Psoas muscle (tissue), 8 donors: ENCODE results near the gene AKT1. TPM values are rescaled to one million over a fixed set of nuclear protein-coding genes. Genes with fewer than 3 reads are reported as not detected.
"Not testable (repeated sequence)": the region's sequence is repeated elsewhere in the genome, so short reads cannot be mapped to it uniquely, and the experiment has no call there.

Source experiments
- ATAC-seq, 4 donors: fragments of 200-7000 bp; cut with Tn5 transposase; one replicate each; pipeline ENCODE4 v1.9.1; 2020; ENCODE audit warnings: moderate library complexity in 3 of 4, mild to moderate bottlenecking in 2 of 4
- DNase-seq, 2 donors: peaks; one replicate each; pipeline ENCODE4 v3.0.0-alpha.2; 2020
- H3K27ac ChIP-seq: fragments of 200-600 bp; one replicate; pipeline ENCODE4 v1.8.0; 2022
- H3K27me3 ChIP-seq, 3 donors: fragments of 200-600 bp in 1 of 3; one replicate each; pipeline versions ENCODE4 v1.6.1 to v1.8.0; 2013 to 2022; ENCODE audit warnings: low read length in 2 of 3, mild to moderate bottlenecking in 2 of 3, moderate library complexity in 1 of 3; ENCODE audit not compliant: insufficient read depth in 3 of 3
- H3K36me3 ChIP-seq, 2 donors: fragments of 200-600 bp in 1 of 2; one replicate each; pipeline versions ENCODE4 v1.6.1 to v1.8.0; 2013 to 2022; ENCODE audit warnings: low read depth in 1 of 2, mild to moderate bottlenecking in 1 of 2, moderate library complexity in 1 of 2; ENCODE audit not compliant: insufficient read depth in 1 of 2
- H3K4me1 ChIP-seq: fragments of 200-600 bp; one replicate; pipeline ENCODE4 v1.8.0; 2022
- H3K4me3 ChIP-seq: fragments of 200-600 bp; one replicate; pipeline ENCODE4 v1.8.0; 2022; ENCODE audit warnings: mild to moderate bottlenecking
- H3K9me3 ChIP-seq: fragments of 200-600 bp; one replicate; pipeline ENCODE4 v1.8.0; 2022
- WGBS, 3 donors: extraction: QIAGEN DNeasy Blood & Tissue Kit; methylation state at CpG; one replicate each; pipeline versions ENCODE4 v1.1.6 to v1.1.7; 2013; 5-methylcytosine and 5-hydroxymethylcytosine counted together
- intact Hi-C, 2 donors: fragments of 100-400 bp; cut with DNase I; formaldehyde crosslinking; loops; one replicate each; pipeline versions ENCODE4 v1.11.0 to v1.14.2; 2022
- polyA plus RNA-seq, 3 donors: library from polyadenylated mRNA; stranded (reverse); fragments of 200-250 nt; gene quantifications; one replicate each; pipeline ENCODE4 v1.2.3, GENCODE V29; 2013
- total RNA-seq, 4 donors: library from RNA; stranded (reverse); fragmentation: NEBNext Ultra II Directional in 2 of 4; extraction: Animal tissue kit (Norgen Biotek cat#: 25700) in 2 of 4; gene quantifications; one replicate each; pipeline versions ENCODE4 v1.2.1 to v1.2.4, GENCODE V29; 2021 to 2023
- TF ChIP-seq, protein P1 (sequence below): fragments of 200-600 bp; IDR thresholded peaks from one replicate; pipeline ENCODE4 v1.8.0; 2022; ENCODE audit warnings: antibody characterized with exemption
- donor health status: healthy with polysubstance abuse.
- donor health status: DM: no; HTN: no; CAD: no; lungs with moderate emphysema.
- donor health status: Bipolar disorder and iron deficiency.
- donor health status: healthy.
- donor health status: DM: yes; HTN: yes; CAD: no.
- donor health status: DM: no; HTN: no; CAD: no.
- donor health status: DM: no; HTN: no; CAD: no.
- donor health status: DM: yes; HTN: yes; CAD: no.

Gene AKT1
- total and polyA plus RNA-seq, 7 donors: 51.9 to 102 (median 62.0) TPM

DNA sequence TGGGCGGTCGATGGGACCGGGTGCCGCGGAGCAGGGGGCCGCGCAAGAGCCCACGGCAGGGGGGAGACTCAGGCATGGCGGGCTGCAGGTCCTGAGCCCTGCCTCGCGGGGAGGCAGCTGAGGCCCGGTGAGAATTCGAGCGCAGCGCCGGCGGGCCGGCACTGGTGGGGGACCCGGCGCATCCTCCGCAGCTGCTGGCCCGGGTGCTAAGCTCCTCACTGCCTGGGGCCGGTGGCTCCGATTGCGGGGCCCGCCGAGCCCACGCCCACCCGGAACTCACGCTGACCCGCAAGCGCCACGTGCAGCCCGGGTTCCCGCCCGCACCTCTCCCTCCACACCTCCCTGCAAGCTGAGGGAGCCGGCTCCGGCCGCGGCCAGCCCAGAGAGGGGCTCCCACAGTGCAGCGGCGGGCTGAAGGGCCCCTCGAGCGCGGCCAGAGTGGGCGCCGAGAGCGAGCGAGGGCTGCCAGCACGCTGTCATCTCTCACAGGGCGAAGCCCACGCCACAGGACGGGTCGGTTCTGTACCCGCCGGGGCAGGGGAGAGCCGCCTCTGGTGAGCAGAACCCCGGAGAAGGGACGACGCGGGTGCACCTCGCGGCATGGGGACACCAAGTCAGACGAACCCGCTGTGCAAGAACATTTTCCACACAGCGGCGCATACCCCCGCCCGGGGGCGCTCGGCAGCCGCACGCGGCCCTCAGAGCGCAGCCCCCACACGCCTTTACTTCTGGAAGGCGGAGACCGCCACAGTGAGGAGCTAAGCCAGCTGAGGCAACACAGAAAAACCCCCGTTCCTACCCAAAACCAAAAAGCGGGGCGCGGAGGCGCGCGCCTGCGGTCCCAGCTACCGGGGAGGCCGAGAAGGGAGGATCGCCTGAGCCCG lies 43.8 kb downstream of the AKT1 start:
- intact Hi-C loops: no loop called here
- Histone ChIP-seq H3K4me1 (peaks cover 58% of the 10 kb centered on the region), H3K27me3 (no peaks in the 10 kb centered on the region), H3K4me3 (peak overlapping the region; percentile 96), H3K36me3 (peaks cover 0 to 15% of the 10 kb centered on the region in 2 donors), H3K9me3 (no peaks in the 10 kb centered on the region), H3K27ac (peak overlapping the region; percentile 95)
- TF ChIP-seq, protein P1, sequence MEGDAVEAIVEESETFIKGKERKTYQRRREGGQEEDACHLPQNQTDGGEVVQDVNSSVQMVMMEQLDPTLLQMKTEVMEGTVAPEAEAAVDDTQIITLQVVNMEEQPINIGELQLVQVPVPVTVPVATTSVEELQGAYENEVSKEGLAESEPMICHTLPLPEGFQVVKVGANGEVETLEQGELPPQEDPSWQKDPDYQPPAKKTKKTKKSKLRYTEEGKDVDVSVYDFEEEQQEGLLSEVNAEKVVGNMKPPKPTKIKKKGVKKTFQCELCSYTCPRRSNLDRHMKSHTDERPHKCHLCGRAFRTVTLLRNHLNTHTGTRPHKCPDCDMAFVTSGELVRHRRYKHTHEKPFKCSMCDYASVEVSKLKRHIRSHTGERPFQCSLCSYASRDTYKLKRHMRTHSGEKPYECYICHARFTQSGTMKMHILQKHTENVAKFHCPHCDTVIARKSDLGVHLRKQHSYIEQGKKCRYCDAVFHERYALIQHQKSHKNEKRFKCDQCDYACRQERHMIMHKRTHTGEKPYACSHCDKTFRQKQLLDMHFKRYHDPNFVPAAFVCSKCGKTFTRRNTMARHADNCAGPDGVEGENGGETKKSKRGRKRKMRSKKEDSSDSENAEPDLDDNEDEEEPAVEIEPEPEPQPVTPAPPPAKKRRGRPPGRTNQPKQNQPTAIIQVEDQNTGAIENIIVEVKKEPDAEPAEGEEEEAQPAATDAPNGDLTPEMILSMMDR: no peak
- DNase-seq (peak in 1 of 2 donors; percentile 63), ATAC-seq (no peak)
- 75 to 81% (median 80%) methylated on average over 66 to 90 of the region's 90 CpGs for WGBS, 3 donors

DNA sequence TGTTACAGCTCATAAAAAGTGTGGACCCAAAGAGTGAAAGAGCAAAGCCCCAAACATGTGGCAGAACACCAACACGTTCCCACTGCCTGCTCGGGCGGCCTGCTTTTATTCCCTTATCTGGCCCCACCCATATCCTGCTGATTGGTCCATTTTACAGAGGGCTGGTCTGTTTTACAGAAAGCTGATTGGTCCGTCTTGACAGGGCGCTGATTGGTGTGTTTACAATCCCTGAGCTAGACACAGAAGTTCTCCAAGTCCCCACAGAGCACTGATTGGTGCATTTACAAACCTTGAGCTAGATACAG lies 44.8 kb downstream of the AKT1 start:
- intact Hi-C loops: not testable (repeated sequence)

DNA sequence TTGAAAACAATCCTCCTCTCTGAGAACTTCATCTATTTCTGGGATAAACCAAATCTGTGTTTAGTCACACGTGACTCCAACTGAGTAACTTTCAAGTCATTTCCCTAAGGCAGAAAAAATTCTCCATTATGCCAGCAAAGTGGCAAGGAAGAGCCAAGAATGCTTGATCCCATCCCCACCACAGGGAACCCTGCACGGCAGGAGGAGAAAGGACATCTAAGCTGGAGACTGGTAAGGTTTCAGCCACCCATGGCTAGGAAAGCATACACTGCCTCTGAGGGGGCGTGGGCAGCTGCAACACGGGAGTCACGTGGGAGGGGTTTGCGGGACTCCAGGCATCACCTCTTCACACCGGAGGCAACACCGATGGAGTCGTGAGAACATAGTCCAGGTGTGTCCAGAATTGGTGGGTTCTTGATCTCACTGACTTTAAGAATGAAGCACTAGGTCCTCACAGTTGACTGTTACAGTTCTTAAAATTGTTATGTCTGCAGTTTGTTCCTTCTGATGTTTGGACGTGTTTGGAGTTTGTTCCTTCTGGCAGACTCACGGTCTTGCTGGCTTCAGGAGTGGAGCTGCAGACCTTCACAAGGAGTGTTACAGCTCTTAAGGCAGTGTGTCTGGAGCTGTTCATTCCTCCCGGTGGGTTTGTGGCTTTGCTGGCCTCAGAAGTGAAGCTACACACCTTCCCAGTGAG lies 45.3 kb downstream of the AKT1 start:
- no peaks in the 10 kb centered on the region for H3K27me3 ChIP-seq
- TF ChIP-seq, protein P1: no peak
- intact Hi-C loops: no loop called here
- peaks cover 0 to 13% of the 10 kb centered on the region in 2 donors for H3K36me3 ChIP-seq
- peaks cover 54% of the 10 kb centered on the region for H3K4me1 ChIP-seq
- no peaks in the 10 kb centered on the region for H3K9me3 ChIP-seq
- H3K27ac ChIP-seq: peak overlapping the region; percentile 76
- 60 to 83% (median 66%) methylated on average over 12 of the region's 12 CpGs for WGBS, 3 donors
- no peak overlapping the region for H3K4me3 ChIP-seq
- DNase-seq (peak in 1 of 2 donors; percentile 42), ATAC-seq (no peak)

More for the DNA sequence above, 44.8 kb downstream of the AKT1 start:
- H3K27ac ChIP-seq: peak overlapping the region; percentile 76
- not testable (repeated sequence) for H3K9me3 ChIP-seq, ATAC-seq, H3K4me3 ChIP-seq, H3K27me3 ChIP-seq
- peaks cover 0 to 12% of the 10 kb centered on the region in 2 donors for H3K36me3 ChIP-seq
- 79 to 91% (median 80%) methylated on average over 5 of the region's 5 CpGs for WGBS, 3 donors
- peaks cover 59% of the 10 kb centered on the region for H3K4me1 ChIP-seq
- peak in 1 of 2 donors; percentile 32 for DNase-seq

DNA sequence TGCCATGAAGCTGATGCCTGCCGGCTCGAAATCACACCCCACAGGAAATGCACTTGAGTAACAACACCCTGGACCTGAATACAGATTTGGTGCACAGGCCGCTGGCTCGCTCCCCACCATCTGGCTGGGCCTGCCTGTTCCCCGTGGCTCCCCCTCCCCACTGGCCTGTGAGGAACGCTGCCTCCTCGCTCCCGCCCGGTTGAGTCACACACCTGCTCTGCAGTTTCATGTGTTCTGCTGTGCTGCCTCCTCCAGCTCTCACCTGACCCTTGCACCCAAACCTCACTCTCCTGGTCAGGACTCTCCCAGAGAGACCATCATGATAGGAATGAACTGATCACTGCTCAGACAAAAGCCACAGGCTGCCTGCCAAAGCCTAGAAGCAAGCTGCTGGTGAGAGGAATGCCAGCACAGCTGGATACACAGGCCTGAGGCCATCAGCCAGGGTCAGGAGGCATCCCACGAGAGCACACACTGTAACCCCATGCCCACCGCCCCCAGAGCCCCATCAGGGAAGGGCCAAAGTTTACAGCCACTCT lies 46.4 kb downstream of the AKT1 start:
- Histone ChIP-seq H3K27me3 (no peaks in the 10 kb centered on the region), H3K9me3 (no peaks in the 10 kb centered on the region), H3K4me1 (peaks cover 44% of the 10 kb centered on the region), H3K4me3 (no peak overlapping the region), H3K36me3 (peaks cover 0 to 23% of the 10 kb centered on the region in 2 donors), H3K27ac (peak overlapping the region; percentile 76)
- DNase-seq: peak in 1 of 2 donors; percentile 88
- 19 to 37% (median 20%) methylated on average over 11 of the region's 11 CpGs for WGBS, 3 donors
- peak in 3 of 4 donors; percentile 2 to 50 (median 26) for ATAC-seq
- TF ChIP-seq, protein P1: no peak
- intact Hi-C loops: no loop called here

DNA sequence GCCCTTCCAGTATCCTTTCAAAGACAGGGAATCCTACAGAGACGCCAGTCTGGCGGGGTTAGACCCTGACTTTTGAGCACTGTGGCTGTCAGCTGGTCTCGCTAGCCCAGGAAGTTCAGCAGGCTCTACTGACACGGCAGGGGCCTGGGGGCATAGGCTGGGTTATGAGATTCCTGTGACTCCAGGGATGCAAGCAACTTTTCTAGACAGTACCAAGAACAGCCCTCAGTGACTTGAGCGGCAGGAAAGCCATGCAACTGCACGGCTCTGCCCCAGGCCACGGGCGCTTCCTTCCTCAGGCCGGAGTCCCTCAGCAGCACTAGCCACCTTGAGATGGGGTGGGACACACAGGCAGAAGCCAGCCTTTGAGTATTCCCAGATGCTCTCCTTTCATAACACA lies 47.7 kb downstream of the AKT1 start:
- 72 to 84% (median 75%) methylated on average over 9 of the region's 9 CpGs for WGBS, 3 donors
- Histone ChIP-seq H3K4me1 (peaks cover 37% of the 10 kb centered on the region), H3K27me3 (no peaks in the 10 kb centered on the region), H3K27ac (peak overlapping the region; percentile 76), H3K4me3 (no peak overlapping the region), H3K36me3 (peaks cover 0 to 35% of the 10 kb centered on the region in 2 donors), H3K9me3 (no peaks in the 10 kb centered on the region)
- peak in 1 of 2 donors; percentile 19 for DNase-seq
- TF ChIP-seq, protein P1: no peak
- intact Hi-C loops: no loop called here
- ATAC-seq: no peak
